Breast epithelium (tissue), 4 donors: ENCODE data around the gene MPPED1. TPM values are rescaled to one million over a fixed set of nuclear protein-coding genes. Genes with fewer than 3 reads are reported as not detected.

Source experiments
- DNase-seq, 2 donors: peaks; one replicate each; pipeline ENCODE4 v3.0.0-alpha.2; 2019; ENCODE audit warnings: low spot score in 2 of 2
- H3K27ac ChIP-seq, 2 donors: fragments of 200-600 bp; sonication (generic) in 1 of 2; one replicate each; pipeline ENCODE4 v1.5.1; 2016 to 2019; ENCODE audit warnings: mild to moderate bottlenecking in 1 of 2
- H3K27me3 ChIP-seq, 2 donors: fragments of 200-600 bp; sonication (generic) in 1 of 2; one replicate each; pipeline versions ENCODE4 v1.5.1 to v1.6.0; 2017 to 2019; ENCODE audit warnings: control low read depth in 1 of 2, mild to moderate bottlenecking in 1 of 2
- H3K36me3 ChIP-seq: fragments of 200-600 bp; one replicate; pipeline ENCODE4 v1.5.1; 2019
- H3K4me1 ChIP-seq, 2 donors: fragments of 200-600 bp; sonication (generic); one replicate each; pipeline ENCODE4 v1.5.1; 2016 to 2019; ENCODE audit warnings: control low read depth in 1 of 2
- H3K4me3 ChIP-seq, 3 donors: fragments of 200-600 bp; sonication (generic); 1 replicate in 2 of 3; 2 replicates in 1 of 3; pipeline ENCODE4 v1.5.1; 2016 to 2019; ENCODE audit warnings: mild to moderate bottlenecking in 3 of 3, moderate library complexity in 2 of 3
- H3K9me3 ChIP-seq, 2 donors: fragments of 200-600 bp; sonication (generic) in 1 of 2; one replicate each; pipeline ENCODE4 v1.5.1; 2016 to 2019; ENCODE audit warnings: control low read depth in 1 of 2
- CTCF ChIP-seq, 3 donors: fragments of 450-650 bp; IDR thresholded peaks; one replicate each; pipeline ENCODE4 v1.5.1; 2016 to 2017; ENCODE audit warnings: antibody characterized with exemption in 3 of 3, mild to moderate bottlenecking in 3 of 3, moderate library complexity in 3 of 3
- POLR2A ChIP-seq: fragments of 450-650 bp; IDR thresholded peaks from one replicate; pipeline ENCODE4 v1.6.1; 2016; ENCODE audit warnings: antibody characterized with exemption, mild to moderate bottlenecking, moderate library complexity
- POLR2AphosphoS5 ChIP-seq, 3 donors: sonication (generic); formaldehyde crosslinking; IDR thresholded peaks; one replicate each; pipeline ENCODE4 v1.6.1; 2017; ENCODE audit warnings: antibody characterized with exemption in 3 of 3
- intact Hi-C: fragments of 100-400 bp; cut with DNase I; formaldehyde crosslinking; loops from one replicate; pipeline ENCODE4 v1.15.1; 2023; ENCODE audit warnings: low total_unique reads
- total RNA-seq, 3 donors: library from RNA; depleted of rRNA; stranded (reverse); fragments of >200 nt; gene quantifications; one replicate each; pipeline ENCODE4 v1.1.0, GENCODE V29; 2016

Gene MPPED1
- total RNA-seq, 3 donors from 2014 or later, result 0.29 TPM; not detected in 2

GRCh38 chr22:43465291-43466015 lies 53.6 kb downstream of the MPPED1 start:
- intact Hi-C loops, result no loop called here
- peaks cover 0 to 22% of the 10 kb centered on the region in 2 donors for H3K27me3 ChIP-seq
- no peak for TF ChIP-seq POLR2AphosphoS5 (IDR thresholded peaks at IDR 0.05)
- TF ChIP-seq CTCF (IDR thresholded peaks at IDR 0.05), result no peak
- TF ChIP-seq POLR2A, result no peak

GRCh38 chr22:43466710-43467109 lies 54.9 kb downstream of the MPPED1 start:
- H3K4me1 ChIP-seq, result no peaks in the 10 kb centered on the region
- H3K27me3 ChIP-seq, result peaks cover 0 to 22% of the 10 kb centered on the region in 2 donors
- H3K36me3 ChIP-seq, result no peaks in the 10 kb centered on the region
- H3K9me3 ChIP-seq, result peaks cover 0 to 6% of the 10 kb centered on the region in 2 donors
- H3K27ac ChIP-seq, result no peak overlapping the region
- intact Hi-C loops, result no loop called here
- TF ChIP-seq POLR2A (no peak), CTCF (IDR thresholded peaks at IDR 0.05) (no peak), POLR2AphosphoS5 (IDR thresholded peaks at IDR 0.05) (no peak)
- no peak overlapping the region for H3K4me3 ChIP-seq
- DNase-seq, result no peak

More at GRCh38 chr22:43465291-43466015, 53.6 kb downstream of the MPPED1 start:
- Histone ChIP-seq H3K9me3 (peaks cover 5 to 9% of the 10 kb centered on the region in 2 donors), H3K36me3 (no peaks in the 10 kb centered on the region), H3K4me3 (no peak overlapping the region), H3K4me1 (no peaks in the 10 kb centered on the region), H3K27ac (no peak overlapping the region)
- DNase-seq, result no peak

GRCh38 chr22:43467216-43467940 lies 55.6 kb downstream of the MPPED1 start:
- TF ChIP-seq POLR2A (no peak), POLR2AphosphoS5 (IDR thresholded peaks at IDR 0.05) (no peak), CTCF (IDR thresholded peaks at IDR 0.05) (no peak)
- H3K4me1 ChIP-seq, result no peaks in the 10 kb centered on the region
- intact Hi-C loops, result no loop called here
- peaks cover 0 to 6% of the 10 kb centered on the region in 2 donors for H3K9me3 ChIP-seq
- no peak overlapping the region for H3K4me3 ChIP-seq
- no peak overlapping the region for H3K27ac ChIP-seq
- H3K27me3 ChIP-seq, result peaks cover 0 to 22% of the 10 kb centered on the region in 2 donors
- DNase-seq, result no peak
- H3K36me3 ChIP-seq, result no peaks in the 10 kb centered on the region

GRCh38 chr22:43470253-43470652 lies 58.4 kb downstream of the MPPED1 start:
- Histone ChIP-seq H3K36me3 (no peaks in the 10 kb centered on the region), H3K9me3 (no peaks in the 10 kb centered on the region), H3K4me1 (no peaks in the 10 kb centered on the region), H3K4me3 (no peak overlapping the region), H3K27ac (no peak overlapping the region), H3K27me3 (peaks cover 0 to 22% of the 10 kb centered on the region in 2 donors)
- TF ChIP-seq POLR2AphosphoS5 (IDR thresholded peaks at IDR 0.05) (no peak), CTCF (IDR thresholded peaks at IDR 0.05) (no peak), POLR2A (no peak)
- intact Hi-C loops, result no loop called here
- DNase-seq, result no peak
